GM18520 (cell line): ENCODE measurements around the gene DDX41.
"Not testable (repeated sequence)": the region's sequence is repeated elsewhere in the genome, so short reads cannot be mapped to it uniquely, and the experiment has no call there.

Experiments used
- ATAC-seq: cut with Tn5 transposase; IDR thresholded peaks from one replicate; pipeline ENCODE4 v1.9.1; 2021; ENCODE audit not compliant: unreplicated experiment

Gene DDX41

DNA sequence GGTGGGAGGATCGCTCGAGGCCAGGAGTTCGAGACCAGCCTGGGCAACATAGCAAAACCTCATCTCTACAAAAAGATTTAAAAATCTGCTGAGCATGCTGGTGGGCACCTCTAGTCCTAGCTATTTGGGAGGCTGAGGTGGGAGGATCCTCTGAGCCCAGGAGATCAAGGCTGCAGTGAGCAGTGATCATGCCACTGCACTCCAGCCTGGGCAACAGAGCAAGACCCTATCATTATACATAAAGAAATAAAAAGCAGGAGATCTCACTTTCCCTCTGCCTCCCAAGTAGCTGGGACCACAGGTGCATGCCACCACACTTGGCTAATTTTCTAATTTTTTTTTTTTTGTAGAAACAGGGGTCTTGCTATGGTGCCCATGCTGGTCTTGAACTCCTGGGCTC, 31.0 kb downstream of the DDX41 start:
- not testable (repeated sequence) for ATAC-seq

DNA sequence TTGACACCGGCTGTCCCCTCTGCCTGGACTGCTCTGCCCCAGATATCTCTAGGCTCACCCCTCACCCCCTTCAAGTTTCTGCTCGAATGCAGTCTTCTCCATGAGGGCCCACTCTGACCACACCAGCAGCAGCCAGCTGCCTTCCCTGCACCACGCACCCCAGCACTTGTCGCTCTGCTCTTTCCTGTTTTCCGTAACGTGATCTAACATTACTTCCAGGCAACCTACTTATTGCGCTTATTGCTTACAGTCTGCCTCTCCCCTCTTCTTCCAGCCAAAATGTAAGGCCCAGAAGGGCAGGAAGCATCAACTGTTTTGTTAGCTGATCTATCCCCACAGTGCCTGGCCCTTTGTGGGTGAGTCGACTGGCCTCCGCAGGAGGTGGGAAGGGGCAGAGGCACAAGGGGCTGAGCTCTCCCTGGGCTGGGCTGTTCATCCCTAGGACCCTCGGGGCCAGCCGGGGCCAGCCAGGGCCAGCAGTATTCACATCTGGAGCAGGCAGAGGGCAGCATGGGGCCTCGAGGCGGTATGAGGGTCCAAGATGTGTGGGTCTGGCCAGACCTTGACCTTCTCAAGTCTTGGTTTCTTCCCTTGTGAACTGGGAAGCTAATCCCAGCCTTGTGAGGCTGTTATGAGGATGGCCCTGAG, 31.7 kb downstream of the DDX41 start:
- ATAC-seq = no peak

DNA sequence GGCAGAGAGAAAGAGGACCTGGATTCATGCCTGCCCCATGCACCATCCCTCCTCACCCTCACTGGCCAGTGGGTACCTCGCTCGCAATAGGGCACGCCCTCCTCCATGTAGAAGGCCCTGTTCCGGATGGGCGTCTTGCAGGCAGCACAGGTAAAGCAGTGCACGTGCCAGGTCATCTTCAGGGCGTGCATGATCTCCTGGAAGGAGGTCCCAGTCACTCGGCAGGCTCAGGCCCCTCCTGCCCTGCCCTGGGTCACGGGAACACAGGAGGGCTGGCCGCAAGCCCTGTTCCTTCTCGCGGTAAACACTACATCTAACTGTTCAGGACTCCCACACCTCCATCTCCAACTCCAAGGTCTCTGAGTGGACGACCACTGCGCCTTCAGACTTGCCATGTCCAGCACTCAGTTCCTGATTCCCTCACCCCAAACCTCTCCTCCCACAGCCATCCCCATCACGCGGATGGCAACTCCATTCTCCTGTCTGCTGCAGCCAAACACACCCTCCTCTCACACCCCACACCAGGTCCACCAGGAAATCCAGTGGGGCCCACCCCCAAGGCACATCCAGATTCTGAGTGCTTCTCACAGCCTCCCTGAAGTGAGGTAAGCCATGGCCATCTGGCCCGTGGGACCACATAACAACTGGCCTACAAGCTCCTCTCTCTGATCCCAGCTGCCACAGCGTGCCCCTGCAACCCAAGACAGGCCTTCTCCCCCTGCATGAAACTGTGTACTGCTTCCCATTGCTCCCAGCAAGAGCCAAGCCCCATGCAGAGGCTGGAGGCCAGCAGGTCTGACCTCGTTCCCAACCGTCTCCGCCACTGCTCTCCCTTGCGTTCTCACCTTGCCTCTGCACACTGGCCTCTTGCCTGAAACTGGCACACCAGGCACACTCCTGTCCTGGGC, 32.5 kb downstream of the DDX41 start:
- no peak for ATAC-seq

DNA sequence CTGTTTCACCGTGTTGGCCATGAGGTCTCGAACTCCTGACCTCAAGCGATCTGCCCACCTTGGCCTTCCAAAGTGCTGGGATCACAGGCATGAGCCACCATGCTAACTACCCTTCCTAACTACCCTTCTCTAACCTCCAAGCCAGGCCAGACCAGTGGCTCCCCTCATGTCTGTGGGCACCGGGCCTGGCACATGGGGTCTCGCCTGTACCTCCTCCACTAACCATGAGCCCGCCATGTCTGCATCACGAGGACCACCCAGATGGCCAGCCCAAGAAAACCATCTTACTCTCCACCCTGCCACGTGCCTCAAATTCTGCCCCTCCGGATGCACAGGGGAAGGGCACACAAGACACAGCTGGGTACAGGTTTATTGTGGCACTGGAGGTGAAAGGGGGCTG, 33.7 kb downstream of the DDX41 start:
- ATAC-seq = no peak

DNA sequence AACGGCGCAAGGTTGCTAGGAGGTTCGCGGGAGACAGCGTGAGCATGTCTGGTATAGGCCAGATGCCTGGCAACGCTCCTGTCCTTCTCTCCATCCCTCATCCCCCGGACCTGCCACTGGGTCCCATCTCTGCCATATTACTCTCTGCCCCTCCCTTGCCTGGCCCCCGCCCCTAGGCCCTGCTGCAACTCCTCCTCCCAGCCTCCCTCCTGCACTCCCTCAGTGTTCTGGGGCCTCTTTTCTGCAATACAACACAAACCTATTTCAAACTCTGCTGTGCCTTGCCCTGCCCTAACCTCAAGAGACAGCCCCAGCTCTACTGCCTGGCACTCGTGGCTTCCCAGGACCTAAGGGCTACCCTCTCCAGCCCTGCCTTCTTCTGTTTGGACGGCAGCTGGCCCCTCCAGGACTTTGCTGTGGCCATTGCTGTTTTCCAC, 34.4 kb downstream of the DDX41 start:
- no peak for ATAC-seq

- no peak for ATAC-seq
These were observed 37.0 kb downstream of the DDX41 start for GRCh38 chr5:177479774-177480173.

- ATAC-seq = no peak
These were observed 37.8 kb downstream of the DDX41 start for GRCh38 chr5:177478711-177479646.

DNA sequence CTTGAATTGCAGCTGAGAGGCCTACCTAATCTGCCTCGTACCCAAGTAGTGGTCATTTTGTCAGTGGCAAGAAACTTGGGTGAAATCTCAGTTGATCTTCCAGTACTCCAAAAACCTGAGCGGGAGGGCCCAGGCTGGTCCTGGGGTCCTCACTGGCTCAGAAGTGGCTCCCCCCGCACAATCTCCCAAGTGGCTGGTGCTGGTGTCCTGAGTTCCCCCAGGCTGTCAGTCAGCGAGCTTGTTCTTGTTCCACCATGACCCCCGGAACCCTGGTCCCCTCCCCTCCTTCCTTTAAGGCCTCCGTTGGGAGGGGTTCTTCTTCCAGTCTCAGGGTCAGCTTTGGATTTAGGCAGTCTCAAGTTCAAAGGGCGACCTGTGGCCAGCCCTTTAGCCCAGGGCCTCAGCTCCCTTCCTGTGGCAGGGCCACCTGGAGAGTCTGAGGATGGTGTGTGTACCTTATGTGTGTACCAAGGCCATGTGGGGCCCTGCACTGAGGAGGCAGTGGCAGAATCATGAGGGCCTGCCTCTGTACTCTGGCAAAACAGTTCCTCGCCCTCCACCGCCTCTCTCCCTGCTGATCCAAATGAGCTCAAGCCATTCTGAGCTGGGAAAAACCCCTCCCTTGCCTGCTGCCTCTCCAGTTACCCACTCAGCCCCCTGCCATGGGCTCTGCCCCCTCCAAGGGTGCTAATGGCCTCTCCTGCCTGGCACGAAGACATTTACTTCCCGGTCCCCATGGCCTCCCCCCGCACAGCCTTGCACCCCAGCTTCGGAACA, 38.9 kb downstream of the DDX41 start:
- ATAC-seq = no peak

GRCh38 chr5:177476531-177477233, 40.1 kb downstream of the DDX41 start:
- ATAC-seq = no peak

GRCh38 chr5:177475563-177476427, 41.0 kb downstream of the DDX41 start:
- ATAC-seq = no peak

- ATAC-seq = no peak
These were observed 41.8 kb downstream of the DDX41 start for GRCh38 chr5:177474846-177475562.

DNA sequence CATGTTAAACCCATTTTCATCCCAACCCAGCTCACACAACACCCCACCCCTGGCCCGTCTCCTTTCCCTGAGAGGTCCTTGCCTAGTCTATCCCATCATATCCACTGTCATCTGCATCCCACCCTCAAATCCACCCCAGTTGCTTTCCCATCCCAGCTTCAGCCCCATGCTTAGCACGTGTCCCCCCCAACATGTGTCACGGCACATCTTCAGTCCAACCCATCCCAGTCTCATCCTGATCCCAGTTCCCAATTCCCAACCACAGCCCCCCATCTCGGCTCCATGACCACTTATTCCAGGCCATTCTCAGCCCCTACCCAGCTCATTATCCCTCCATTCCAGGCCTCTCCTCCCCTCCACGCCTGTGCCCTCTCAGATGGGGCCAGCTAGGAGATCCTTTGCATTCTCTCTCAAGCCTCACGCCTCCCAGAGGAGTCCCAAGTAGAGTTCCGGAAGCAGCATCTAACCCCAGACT, 42.7 kb downstream of the DDX41 start:
- no peak for ATAC-seq

GRCh38 chr5:177473443-177474001, 43.2 kb downstream of the DDX41 start, which contains the start of gene DBN1:
DBN1 (minus strand) TSS chr5:177473634; CDS start chr5:177473521, 113 bp downstream.
- ATAC-seq = no peak

- no peak for ATAC-seq
These were observed 44.0 kb downstream of the DDX41 start for GRCh38 chr5:177472460-177473442.

GRCh38 chr5:177471610-177472356, 45.0 kb downstream of the DDX41 start:
- no peak for ATAC-seq
